Neuronal stem cell (in vitro differentiated cells): ENCODE measurements around the gene TBX6.

Experiments used
- DNase-seq: peaks from one replicate; pipeline ENCODE4 v3.0.0-alpha.2; 2013; ENCODE audit warnings: low spot score
- H2AFZ ChIP-seq: one replicate; pipeline ENCODE4 v1.6.1; 2013; ENCODE audit warnings: mild to moderate bottlenecking, low read length, inconsistent platforms
- H2AK5ac ChIP-seq: 2 replicates; pipeline ENCODE4 v1.6.1; 2013; ENCODE audit warnings: low read depth, mild to moderate bottlenecking, inconsistent platforms, low read length, moderate library complexity, mixed read lengths
- H2BK120ac ChIP-seq: 2 replicates; pipeline ENCODE4 v1.6.1; 2013; ENCODE audit warnings: low read depth, mild to moderate bottlenecking, inconsistent platforms, low read length, moderate library complexity, mixed read lengths
- H2BK12ac ChIP-seq: one replicate; pipeline ENCODE4 v1.6.1; 2013; ENCODE audit warnings: low read length, inconsistent platforms
- H2BK15ac ChIP-seq: 2 replicates; pipeline ENCODE4 v1.6.1; 2013; ENCODE audit warnings: mild to moderate bottlenecking, low read length, inconsistent platforms, mixed read lengths
- H2BK5ac ChIP-seq: one replicate; pipeline ENCODE4 v1.6.1; 2013; ENCODE audit warnings: inconsistent platforms, mild to moderate bottlenecking, low read length, moderate library complexity
- H3K14ac ChIP-seq: one replicate; pipeline ENCODE4 v1.6.1; 2013; ENCODE audit warnings: low read length, inconsistent platforms
- H3K18ac ChIP-seq: 2 replicates; pipeline ENCODE4 v1.6.1; 2013; ENCODE audit warnings: low read length, inconsistent platforms
- H3K23ac ChIP-seq: 2 replicates; pipeline ENCODE4 v1.6.1; 2013; ENCODE audit warnings: low read depth, mild to moderate bottlenecking, mixed read lengths, low read length, inconsistent platforms; ENCODE audit not compliant: poor library complexity
- H3K27ac ChIP-seq: replicated peaks from 3 replicates; pipeline ENCODE4 v1.5.1; 2013; ENCODE audit warnings: low read length, inconsistent platforms
- H3K27me3 ChIP-seq, 3 experiments: 2 replicates each; pipeline ENCODE4 v1.6.1; 2013; ENCODE audit warnings: low read length in 3 of 3, mild to moderate bottlenecking in 2 of 3, inconsistent platforms in 1 of 3, low read depth in 1 of 3, mixed read lengths in 1 of 3, moderate library complexity in 1 of 3; ENCODE audit not compliant: control insufficient read depth in 3 of 3, insufficient read depth in 3 of 3
- H3K36me3 ChIP-seq, 2 donors: replicated peaks in 1 of 2; 2 replicates each; pipeline ENCODE4 v1.6.1; 2013; ENCODE audit warnings: low read length in 2 of 2; ENCODE audit not compliant: control insufficient read depth in 2 of 2, insufficient read depth in 2 of 2
- H3K4ac ChIP-seq: 2 replicates; pipeline ENCODE4 v1.6.1; 2013; ENCODE audit warnings: inconsistent platforms, mild to moderate bottlenecking, low read length, moderate library complexity
- H3K4me1 ChIP-seq, 2 donors: 1 replicate in 1 of 2; 2 replicates in 1 of 2; pipeline ENCODE4 v1.6.1; 2013; ENCODE audit warnings: low read length in 2 of 2, low read depth in 1 of 2; ENCODE audit not compliant: control insufficient read depth in 2 of 2, insufficient read depth in 1 of 2
- H3K4me2 ChIP-seq: one replicate; pipeline ENCODE4 v1.6.1; 2013; ENCODE audit warnings: mild to moderate bottlenecking, low read length, inconsistent platforms; ENCODE audit not compliant: insufficient read depth, poor library complexity, severe bottlenecking
- H3K4me3 ChIP-seq, 2 donors: 2 replicates each; pipeline ENCODE4 v1.5.1; 2013; ENCODE audit warnings: low read length in 2 of 2, mild to moderate bottlenecking in 2 of 2, inconsistent platforms in 1 of 2, moderate library complexity in 1 of 2
- H3K79me1 ChIP-seq: one replicate; pipeline ENCODE4 v1.6.1; 2013; ENCODE audit warnings: low read depth, mild to moderate bottlenecking, inconsistent platforms, low read length, moderate library complexity
- H3K9ac ChIP-seq: one replicate; pipeline ENCODE4 v1.6.1; 2013; ENCODE audit warnings: mild to moderate bottlenecking, low read depth, low read length, inconsistent platforms; ENCODE audit not compliant: poor library complexity
- H3K9me3 ChIP-seq, 2 donors: replicated peaks in 1 of 2; 2 replicates each; pipeline versions ENCODE3 to v1.6.1; 2013; ENCODE audit warnings: low read length in 2 of 2, mild to moderate bottlenecking in 2 of 2, inconsistent platforms in 1 of 2, low read depth in 1 of 2, mixed read lengths in 1 of 2, moderate library complexity in 1 of 2; ENCODE audit not compliant: control insufficient read depth in 2 of 2, insufficient read depth in 1 of 2
- H4K8ac ChIP-seq: one replicate; pipeline ENCODE4 v1.6.1; 2013; ENCODE audit warnings: low read depth, mild to moderate bottlenecking, inconsistent platforms, low read length, moderate library complexity
- H4K91ac ChIP-seq: one replicate; pipeline ENCODE4 v1.6.1; 2013; ENCODE audit warnings: low read length, low read depth, mild to moderate bottlenecking, inconsistent platforms; ENCODE audit not compliant: poor library complexity
- WGBS, 2 donors: extraction: QIAGEN DNeasy Blood & Tissue Kit; methylation state at CpG; one replicate each; pipeline ENCODE4 v1.1.7; 2013; ENCODE audit warnings: missing lambda C conversion rate in 2 of 2, mixed read lengths in 1 of 2; ENCODE audit not compliant: insufficient read length in 2 of 2, insufficient replicate concordance in 1 of 2; ENCODE audit errors: extremely low coverage in 2 of 2; 5-methylcytosine and 5-hydroxymethylcytosine counted together

The TBX6 gene

DNA sequence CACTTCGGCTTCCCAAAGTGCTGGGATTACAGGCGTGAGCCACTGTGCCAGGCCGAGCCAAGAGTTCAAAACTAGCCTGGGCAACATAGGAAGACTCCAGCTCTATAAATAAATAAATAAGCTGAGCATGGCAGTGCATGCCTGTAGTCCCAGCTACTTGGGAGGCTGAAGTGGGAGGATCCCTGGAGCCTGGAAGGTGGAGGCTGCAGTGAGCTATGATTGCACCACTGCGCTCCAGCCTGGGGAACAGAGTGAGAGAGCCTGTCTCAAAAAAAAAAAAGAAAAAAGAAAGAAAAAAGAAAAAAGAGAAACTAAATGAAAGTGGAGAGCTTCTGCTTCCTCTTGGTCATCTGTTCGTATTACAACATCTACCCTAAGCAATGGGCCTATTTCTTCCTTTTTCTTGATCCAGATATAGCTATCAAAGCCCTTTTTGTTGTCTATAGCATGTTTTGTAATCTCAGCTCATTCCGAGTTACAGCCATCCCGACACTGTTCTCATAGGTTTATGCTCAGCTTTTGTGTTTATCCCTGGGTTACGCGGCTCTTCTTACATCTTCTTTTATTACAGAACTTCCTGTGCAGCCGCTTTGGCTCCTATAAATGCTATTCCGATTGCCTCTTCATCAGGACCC is 45.4 kb upstream of the TBX6 start:
- no peak overlapping the region for H3K9ac ChIP-seq
- H3K18ac ChIP-seq = no peak overlapping the region
- no peak overlapping the region for H2AK5ac ChIP-seq
- H2BK120ac ChIP-seq = no peak overlapping the region
- H4K91ac ChIP-seq = no peak overlapping the region
- no peak for DNase-seq
- H2BK12ac ChIP-seq = no peak overlapping the region
- H3K9me3 ChIP-seq = no peaks in the 10 kb centered on the region
- H3K4me1 ChIP-seq = peaks cover 0 to 4% of the 10 kb centered on the region in 2 donors
- H3K14ac ChIP-seq = no peak overlapping the region
- no peak overlapping the region for H3K4ac ChIP-seq
- H2AFZ ChIP-seq = peak overlapping the region; percentile 74
- no peaks in the 10 kb centered on the region for H3K36me3 ChIP-seq
- H3K79me1 ChIP-seq = peaks cover 2% of the 10 kb centered on the region
- no peak overlapping the region for H2BK5ac ChIP-seq
- no peak overlapping the region for H3K23ac ChIP-seq
- no CpG with 5 or more reads among the region's 11 CpGs for WGBS, 2 donors
- no peaks in the 10 kb centered on the region for H3K27me3 ChIP-seq
- no peak overlapping the region for H3K4me3 ChIP-seq
- H3K27ac ChIP-seq = no peak overlapping the region
- H4K8ac ChIP-seq = no peak overlapping the region
- peak overlapping the region; percentile 58 for H2BK15ac ChIP-seq
- no peak overlapping the region for H3K4me2 ChIP-seq

DNA sequence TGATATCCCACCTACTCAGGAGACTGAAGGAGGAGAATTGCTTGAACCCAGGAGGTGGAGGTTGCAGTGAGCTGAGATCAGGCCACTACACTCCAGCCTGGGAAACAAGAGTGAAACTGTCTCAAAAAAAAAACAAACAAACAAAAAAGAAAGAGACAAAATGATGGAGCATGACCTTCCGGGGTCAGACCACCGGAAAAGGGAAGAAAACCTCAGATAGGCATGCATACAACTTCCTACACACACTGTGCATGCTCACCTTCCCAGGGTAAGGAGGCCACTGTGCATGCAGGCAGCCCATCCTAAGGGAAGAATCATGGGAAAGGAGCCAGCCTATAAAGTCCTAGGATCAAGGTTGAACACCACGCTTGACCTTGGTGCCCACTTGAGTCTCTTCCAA is 40.9 kb upstream of the TBX6 start:
- no peak overlapping the region for H4K91ac ChIP-seq
- DNase-seq = no peak
- no peaks in the 10 kb centered on the region for H3K79me1 ChIP-seq

GRCh38 chr16:30131869-30132475 is 40.2 kb upstream of the TBX6 start:
- Histone ChIP-seq H2AK5ac (no peak overlapping the region), H2BK120ac (no peak overlapping the region), H3K27ac (no peak overlapping the region), H3K27me3 (no peaks in the 10 kb centered on the region), H3K4me3 (no peak overlapping the region), H2BK12ac (no peak overlapping the region), H2BK5ac (no peak overlapping the region), H3K36me3 (peaks cover 0 to 2% of the 10 kb centered on the region in 2 donors), H3K23ac (no peak overlapping the region), H3K4me1 (no peaks in the 10 kb centered on the region), H3K9me3 (no peaks in the 10 kb centered on the region), H2BK15ac (peak overlapping the region; percentile 4), H3K9ac (no peak overlapping the region), H3K14ac (no peak overlapping the region), H4K8ac (no peak overlapping the region), H3K79me1 (no peaks in the 10 kb centered on the region), H3K18ac (no peak overlapping the region), H3K4ac (no peak overlapping the region), H4K91ac (no peak overlapping the region), H3K4me2 (no peak overlapping the region), H2AFZ (no peak overlapping the region)
- no peak for DNase-seq
- no CpG with 5 or more reads among the region's 4 CpGs for WGBS, 2 donors

More for the DNA sequence above, 40.9 kb upstream of the TBX6 start:
- Histone ChIP-seq H3K18ac (no peak overlapping the region), H3K9me3 (no peaks in the 10 kb centered on the region), H3K4me1 (peaks cover 0 to under 1% of the 10 kb centered on the region in 2 donors), H3K27me3 (no peaks in the 10 kb centered on the region), H3K23ac (no peak overlapping the region), H2AK5ac (no peak overlapping the region), H4K8ac (no peak overlapping the region), H2BK5ac (no peak overlapping the region), H3K4ac (no peak overlapping the region), H3K14ac (no peak overlapping the region), H2AFZ (no peak overlapping the region), H3K4me3 (no peak overlapping the region), H3K4me2 (no peak overlapping the region), H3K36me3 (peaks cover 0 to 2% of the 10 kb centered on the region in 2 donors), H2BK120ac (no peak overlapping the region), H3K27ac (no peak overlapping the region), H2BK12ac (no peak overlapping the region), H3K9ac (no peak overlapping the region), H2BK15ac (no peak overlapping the region)
- no CpG with 5 or more reads among the region's 3 CpGs for WGBS, 2 donors

- H2BK12ac ChIP-seq = no peak overlapping the region
- no peak overlapping the region for H2BK120ac ChIP-seq
- no peak overlapping the region for H3K23ac ChIP-seq
- H2BK5ac ChIP-seq = no peak overlapping the region
- no peak overlapping the region for H3K27ac ChIP-seq
- H3K9me3 ChIP-seq = no peaks in the 10 kb centered on the region
- H4K8ac ChIP-seq = no peak overlapping the region
- H3K27me3 ChIP-seq = no peaks in the 10 kb centered on the region
- no CpG with 5 or more reads among the region's 1 CpG for WGBS, 2 donors
- H3K14ac ChIP-seq = no peak overlapping the region
- H3K79me1 ChIP-seq = no peaks in the 10 kb centered on the region
- H2BK15ac ChIP-seq = no peak overlapping the region
- H4K91ac ChIP-seq = no peak overlapping the region
- H3K36me3 ChIP-seq = peaks cover 0 to 2% of the 10 kb centered on the region in 2 donors
- H3K4me1 ChIP-seq = peaks cover 0 to 2% of the 10 kb centered on the region in 2 donors
- H2AK5ac ChIP-seq = no peak overlapping the region
- no peak overlapping the region for H3K4ac ChIP-seq
- no peak for DNase-seq
- no peak overlapping the region for H3K4me2 ChIP-seq
- H3K4me3 ChIP-seq = no peak overlapping the region
- no peak overlapping the region for H2AFZ ChIP-seq
- H3K9ac ChIP-seq = no peak overlapping the region
- H3K18ac ChIP-seq = no peak overlapping the region
These were observed 36.3 kb upstream of the TBX6 start for GRCh38 chr16:30127993-30128392.
